Measurements from ENCODE around the gene NCAN. TPM values are rescaled to one million over a fixed set of nuclear protein-coding genes. Genes with fewer than 3 reads are reported as not detected.
A peak's percentile ranks its signal among the peaks of the same experiment; 100 is the strongest.

Gene NCAN
- total and polyA plus RNA-seq, 9 of the 15 experiments (the other 6 are each of a cell fraction or from before 2014, with no cell fraction given) = 0.04 TPM; not detected in 8

DNA sequence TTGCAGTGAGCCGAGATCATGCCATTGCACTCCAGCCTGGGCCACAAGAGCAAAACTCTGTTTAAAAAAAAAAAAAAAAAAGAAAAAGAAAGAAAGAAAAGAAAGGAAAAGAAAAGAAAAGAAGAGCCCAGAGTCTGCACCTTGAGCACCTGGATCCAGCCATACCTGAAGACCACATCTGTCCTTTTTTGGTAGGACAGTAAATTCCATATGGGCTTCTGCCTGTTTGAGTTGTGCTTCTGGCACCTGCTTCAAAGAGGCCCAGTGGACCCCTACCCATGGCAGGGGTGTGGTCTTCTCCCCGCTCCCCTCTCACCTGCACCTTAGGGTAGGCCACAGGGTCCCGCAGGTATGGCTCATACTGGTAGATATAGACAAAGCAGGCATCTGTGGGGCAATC, 55.5 kb downstream of the NCAN start (continued):
- no peak for TF ChIP-seq ZBTB34 (CRISPR knock-in tag; IDR thresholded peaks at IDR 0.05)

GRCh38 chr19:19268453-19269385, 57.0 kb downstream of the NCAN start:
- H2AFZ ChIP-seq (ENCODE audit: low read depth, low read length) = no peak overlapping the region
- H3K9me1 ChIP-seq (ENCODE audit: control insufficient read depth, insufficient read depth, low read length) = peaks cover 4% of the 10 kb centered on the region
- WGBS (ENCODE audit: insufficient coverage, low coverage, missing lambda C conversion rate) = 21% methylated on average over 10 of the region's 10 CpGs
- peak overlapping the region in 1 of 2 experiments; percentile 52; a peak in 1 of 4 replicates for H3K9ac ChIP-seq (ENCODE audit: insufficient read depth in 1 of 2, low read depth in 2 of 2, low read length in 2 of 2)
- H3K4me2 ChIP-seq (ENCODE audit: insufficient read depth, low read length) = no peak overlapping the region
- peaks cover 2 to 13% of the 10 kb centered on the region in 2 experiments; a peak in 3 of 5 replicates for H3K4me1 ChIP-seq (replicated peaks in 1 of 2; ENCODE audit: control insufficient read depth in 2 of 2, insufficient read depth in 2 of 2, low read length in 2 of 2)
- peaks cover 0 to 30% of the 10 kb centered on the region in 2 experiments; a peak in 3 of 5 replicates for H3K27me3 ChIP-seq (ENCODE audit: control insufficient read depth in 2 of 2, insufficient read depth in 2 of 2, low read length in 2 of 2)
- intact Hi-C loops (cut with micrococcal nuclease) (no loop called here), in situ Hi-C loops (cut with MboI) (no loop called here)
- BruUV-seq (replicated peaks) = no TSS peak
- CTCF ChIA-PET (ENCODE audit: low intra/inter-chr PET ratio) = no interaction called here
- FAIRE-seq (no peak), DNase-seq (ENCODE audit: extremely low read depth in 1 of 4, low spot score in 3 of 4) (no peak), ATAC-seq (no peak)
- H3K9me3 ChIP-seq (replicated peaks; ENCODE audit: control insufficient read depth, insufficient read depth, low read depth, low read length) = no peaks in the 10 kb centered on the region
- 0 out of 2 replicates have a peak, but pooled peaks cover 6% of the 10 kb centered on the region for H4K20me1 ChIP-seq (replicated peaks; ENCODE audit: control insufficient read depth, insufficient read depth, low read length)
- POLR2A ChIA-PET = no interaction called here
- no peak overlapping the region for H3K4me3 ChIP-seq
- peak; percentile 70 for TF ChIP-seq CEBPB (tag; IDR thresholded peaks at IDR 0.05)
- TF ChIP-seq TRIM24 (IDR thresholded peaks at IDR 0.05) = peak; percentile 36 to 49; a peak in 2 of 4 replicates
- no peak for TF ChIP-seq BMI1 (IDR thresholded peaks at IDR 0.05; ENCODE audit: low read length)
- peak; percentile 80 for TF ChIP-seq CEBPG (CRISPR knock-in tag; IDR thresholded peaks at IDR 0.05)
- peak; percentile 52 to 54 for TF ChIP-seq CEBPG (tag; conservative IDR thresholded peaks at IDR 0.05 in 1 of 2, IDR thresholded peaks at IDR 0.05 in 1 of 2)
- no peak for TF ChIP-seq ZZZ3 (IDR thresholded peaks at IDR 0.05)
- peak; percentile 20 for TF ChIP-seq ZFP36 (IDR thresholded peaks at IDR 0.05; ENCODE audit: low read depth, low read length, partially characterized antibody)
- peak; percentile 56 for TF ChIP-seq RBM25 (IDR thresholded peaks at IDR 0.05; ENCODE audit: low read depth, low read length, severe bottlenecking)
- no peak for TF ChIP-seq TGIF2 (CRISPR knock-in tag; IDR thresholded peaks at IDR 0.05)
- TF ChIP-seq ATF3 (IDR thresholded peaks at IDR 0.05) = peak; percentile 84
- TF ChIP-seq ATF3 (CRISPR knock-in tag; conservative IDR thresholded peaks at IDR 0.05) = no peak
- TF ChIP-seq C11orf30 (IDR thresholded peaks at IDR 0.05; ENCODE audit: low read depth) = no peak
- H3K27ac ChIP-seq (ENCODE audit: extremely low read depth, low read depth, low read length) = no peak overlapping the region
- H3K36me3 ChIP-seq (ENCODE audit: control insufficient read depth, insufficient read depth, low read length) = no peaks in the 10 kb centered on the region
- H3K79me2 ChIP-seq (ENCODE audit: control insufficient read depth, insufficient read depth, low read length) = no peaks in the 10 kb centered on the region

Data from K562 (cell line).